Bronchial smooth muscle cell (primary cell): Measurements from ENCODE around the gene PCDH7. TPM values are rescaled to one million over a fixed set of nuclear protein-coding genes. Genes with fewer than 3 reads are reported as not detected.

ENCODE experiments used
- total RNA-seq: library from RNA; depleted of rRNA; stranded (reverse); fragments of >200 nt; gene quantifications from 2 replicates; pipeline ENCODE4 v1.2.1, GENCODE V29; 2014

Gene PCDH7, protein sequence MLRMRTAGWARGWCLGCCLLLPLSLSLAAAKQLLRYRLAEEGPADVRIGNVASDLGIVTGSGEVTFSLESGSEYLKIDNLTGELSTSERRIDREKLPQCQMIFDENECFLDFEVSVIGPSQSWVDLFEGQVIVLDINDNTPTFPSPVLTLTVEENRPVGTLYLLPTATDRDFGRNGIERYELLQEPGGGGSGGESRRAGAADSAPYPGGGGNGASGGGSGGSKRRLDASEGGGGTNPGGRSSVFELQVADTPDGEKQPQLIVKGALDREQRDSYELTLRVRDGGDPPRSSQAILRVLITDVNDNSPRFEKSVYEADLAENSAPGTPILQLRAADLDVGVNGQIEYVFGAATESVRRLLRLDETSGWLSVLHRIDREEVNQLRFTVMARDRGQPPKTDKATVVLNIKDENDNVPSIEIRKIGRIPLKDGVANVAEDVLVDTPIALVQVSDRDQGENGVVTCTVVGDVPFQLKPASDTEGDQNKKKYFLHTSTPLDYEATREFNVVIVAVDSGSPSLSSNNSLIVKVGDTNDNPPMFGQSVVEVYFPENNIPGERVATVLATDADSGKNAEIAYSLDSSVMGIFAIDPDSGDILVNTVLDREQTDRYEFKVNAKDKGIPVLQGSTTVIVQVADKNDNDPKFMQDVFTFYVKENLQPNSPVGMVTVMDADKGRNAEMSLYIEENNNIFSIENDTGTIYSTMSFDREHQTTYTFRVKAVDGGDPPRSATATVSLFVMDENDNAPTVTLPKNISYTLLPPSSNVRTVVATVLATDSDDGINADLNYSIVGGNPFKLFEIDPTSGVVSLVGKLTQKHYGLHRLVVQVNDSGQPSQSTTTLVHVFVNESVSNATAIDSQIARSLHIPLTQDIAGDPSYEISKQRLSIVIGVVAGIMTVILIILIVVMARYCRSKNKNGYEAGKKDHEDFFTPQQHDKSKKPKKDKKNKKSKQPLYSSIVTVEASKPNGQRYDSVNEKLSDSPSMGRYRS (N-terminal part only)
- 10.9 and 78.5 TPM in 2 replicates for total RNA-seq

DNA sequence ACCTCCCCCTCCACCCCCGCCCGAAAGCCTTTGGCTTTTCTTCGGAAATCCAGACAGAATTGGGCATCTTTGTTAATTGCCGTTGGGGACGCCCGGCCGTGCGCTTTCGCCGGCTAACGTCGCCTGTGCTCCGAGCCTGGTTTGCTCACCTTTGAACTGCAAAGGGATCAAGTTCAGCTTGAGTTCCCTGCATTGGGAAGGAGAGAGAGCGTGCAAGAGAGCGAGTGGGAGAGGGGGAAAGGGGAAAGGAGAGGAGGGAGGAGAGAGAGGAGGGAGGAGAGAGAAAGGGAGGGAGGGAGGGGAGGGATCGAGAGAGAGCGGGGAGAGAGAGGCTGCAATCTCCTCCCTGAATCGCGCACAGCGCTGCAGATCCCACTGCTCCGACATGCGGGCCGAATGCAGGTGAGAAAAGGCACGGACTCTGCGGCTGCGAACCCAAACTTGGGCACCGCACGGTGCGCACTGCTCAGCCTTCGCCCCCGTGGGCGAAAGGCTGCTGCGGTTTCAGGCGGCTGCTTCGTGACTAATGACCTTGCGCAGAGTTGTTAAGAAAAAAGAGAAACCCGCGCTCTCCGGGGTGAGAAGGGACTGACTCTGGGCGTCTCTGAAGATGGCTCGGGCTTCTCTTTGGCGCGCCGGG lies at the start of gene PCDH7:
Gene PCDH7, plus strand, starts transcription at position 349 of the 640 bp plus-strand sequence. CDS start 1,054 bp downstream, outside the sequence.

